ENCODE data around the gene SNCB. TPM values are rescaled to one million over a fixed set of nuclear protein-coding genes. Genes with fewer than 3 reads are reported as not detected.

SNCB gene
- total and polyA plus RNA-seq, 2 of the 4 experiments (the other 2 are of a cell fraction): 0.41 TPM; not detected in 1

DNA sequence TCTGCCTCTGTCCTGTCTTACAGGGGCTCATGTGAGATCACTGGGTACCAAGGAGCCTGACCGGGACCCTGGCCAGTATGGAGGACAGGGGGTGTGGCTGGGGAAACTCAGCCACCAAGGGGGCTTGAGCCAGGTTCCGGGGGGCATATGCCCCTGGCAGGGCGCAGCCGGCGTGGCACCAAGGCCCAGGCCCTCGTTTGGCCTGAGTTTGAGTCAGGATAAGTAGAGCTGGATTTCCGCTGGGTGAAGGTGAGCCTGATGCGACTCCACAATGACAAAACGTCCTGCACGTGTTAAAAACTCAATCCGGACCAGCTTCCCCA is 16.3 kb upstream of the SNCB start:
- Histone ChIP-seq H2AFZ (replicated peaks; ENCODE audit: low read length, poor library complexity) (peak overlapping the region; percentile 98), H3K79me1 (ENCODE audit: low read depth in 1 of 2, low read length in 2 of 2) (peaks cover 4 to 31% of the 10 kb centered on the region in 2 experiments), H3K4me2 (ENCODE audit: low read depth, low read length) (peak overlapping the region; percentile 82), H3K9me1 (ENCODE audit: insufficient read depth, low read length) (peaks cover 10% of the 10 kb centered on the region; the same call in 1 of the 2 replicates), H2AK5ac (ENCODE audit: low read depth, low read length) (peak overlapping the region; percentile 21; the same call in 1 of the 2 replicates), H3K4ac (ENCODE audit: low read depth, low read length) (peak overlapping the region; percentile 90), H3K9ac (ENCODE audit: low read depth, low read length) (peak overlapping the region; percentile 65), H2BK120ac (ENCODE audit: low read depth, low read length) (peak overlapping the region; percentile 56; the same call in 1 of the 2 replicates), H4K8ac (ENCODE audit: low read depth in 2 of 2, low read length in 2 of 2) (peak overlapping the region; percentile 96 to 99), H3K36me3 (ENCODE audit: control insufficient read depth, insufficient read depth, low read length) (no peaks in the 10 kb centered on the region), H3K27ac (ENCODE audit: insufficient read depth, low read length) (peak overlapping the region; percentile 35; the same call in 1 of the 2 replicates), H3K56ac (ENCODE audit: extremely low read depth, insufficient read depth, low read length) (no peak overlapping the region; the same call in 1 of the 2 replicates), H3K14ac (replicated peaks; ENCODE audit: low read depth, low read length) (peak overlapping the region; percentile 93), H2AK9ac (replicated peaks; ENCODE audit: low read depth, low read length, poor library complexity) (peak overlapping the region; percentile 84), H4K20me1 (ENCODE audit: insufficient read depth, low read length) (peaks cover 20% of the 10 kb centered on the region), H4K91ac (ENCODE audit: insufficient read depth, low read depth, low read length) (peak overlapping the region; percentile 92), H4K5ac (ENCODE audit: low read depth, low read length) (peak overlapping the region; percentile 54), H3K23ac (ENCODE audit: low read depth, low read length) (peak overlapping the region; percentile 82; the same call in 1 of the 2 replicates), H3K18ac (ENCODE audit: low read depth, low read length) (peak overlapping the region; percentile 32), H3K9me3 (ENCODE audit: control insufficient read depth, insufficient read depth, low read length) (no peaks in the 10 kb centered on the region), H3K27me3 (ENCODE audit: control insufficient read depth, insufficient read depth, low read length) (no peaks in the 10 kb centered on the region; the same call in 1 of the 2 replicates), H2BK15ac (ENCODE audit: low read depth, low read length) (no peak overlapping the region), H2BK20ac (ENCODE audit: low read depth, low read length) (no peak overlapping the region), H2BK5ac (ENCODE audit: low read depth, low read length, poor library complexity, severe bottlenecking) (no peak overlapping the region), H3K4me1 (ENCODE audit: control insufficient read depth, insufficient read depth, low read length) (peaks cover 10% of the 10 kb centered on the region; the same call in 1 of the 2 replicates), H3K4me3 (ENCODE audit: insufficient read depth, low read depth, low read length) (peak overlapping the region; percentile 21)
- no peak for ATAC-seq (ENCODE audit: low read depth)
- no TSS peak for BruUV-seq (replicated peaks)
- 11% methylated on average over 3 of the region's 11 CpGs; no CpG with 5 or more reads in 1 of the 2 experiments for WGBS, 2 experiments (ENCODE audit: extremely low coverage in 2 of 2, insufficient read length in 1 of 2)
- in situ Hi-C loops (cut with MboI; ENCODE audit: low sequenced_read_pairs): no loop called here
- TF ChIP-seq MAFK (IDR thresholded peaks at IDR 0.05; ENCODE audit: low read depth, low read length) (no peak), MXI1 (IDR thresholded peaks at IDR 0.05; ENCODE audit: borderline replicate concordance, low read depth, low read length) (no peak), FOS (IDR thresholded peaks at IDR 0.05; ENCODE audit: low read depth, low read length) (no peak), RFX5 (IDR thresholded peaks at IDR 0.05; ENCODE audit: low read depth, low read length) (no peak), RCOR1 (IDR thresholded peaks at IDR 0.05; ENCODE audit: insufficient replicate concordance, low read length) (no peak), RAD21 (IDR thresholded peaks at IDR 0.05; ENCODE audit: low read length) (no peak), POLR2A (IDR thresholded peaks at IDR 0.05; ENCODE audit: low read depth, low read length) (no peak), SMC3 (IDR thresholded peaks at IDR 0.05; ENCODE audit: low read depth, low read length) (no peak), CEBPB (IDR thresholded peaks at IDR 0.05; ENCODE audit: low read depth, low read length) (no peak), NFE2L2 (IDR thresholded peaks at IDR 0.05; ENCODE audit: low read depth, low read length) (no peak), MAZ (IDR thresholded peaks at IDR 0.05; ENCODE audit: borderline replicate concordance, low read depth, low read length) (no peak), BHLHE40 (IDR thresholded peaks at IDR 0.05; ENCODE audit: low read depth, low read length) (no peak), CHD1 (IDR thresholded peaks at IDR 0.05; ENCODE audit: low read depth, low read length) (no peak)
- TF ChIP-seq, protein P1, sequence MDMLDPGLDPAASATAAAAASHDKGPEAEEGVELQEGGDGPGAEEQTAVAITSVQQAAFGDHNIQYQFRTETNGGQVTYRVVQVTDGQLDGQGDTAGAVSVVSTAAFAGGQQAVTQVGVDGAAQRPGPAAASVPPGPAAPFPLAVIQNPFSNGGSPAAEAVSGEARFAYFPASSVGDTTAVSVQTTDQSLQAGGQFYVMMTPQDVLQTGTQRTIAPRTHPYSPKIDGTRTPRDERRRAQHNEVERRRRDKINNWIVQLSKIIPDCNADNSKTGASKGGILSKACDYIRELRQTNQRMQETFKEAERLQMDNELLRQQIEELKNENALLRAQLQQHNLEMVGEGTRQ (IDR thresholded peaks at IDR 0.05; ENCODE audit: low read depth, low read length): no peak
- TF ChIP-seq, protein P2, sequence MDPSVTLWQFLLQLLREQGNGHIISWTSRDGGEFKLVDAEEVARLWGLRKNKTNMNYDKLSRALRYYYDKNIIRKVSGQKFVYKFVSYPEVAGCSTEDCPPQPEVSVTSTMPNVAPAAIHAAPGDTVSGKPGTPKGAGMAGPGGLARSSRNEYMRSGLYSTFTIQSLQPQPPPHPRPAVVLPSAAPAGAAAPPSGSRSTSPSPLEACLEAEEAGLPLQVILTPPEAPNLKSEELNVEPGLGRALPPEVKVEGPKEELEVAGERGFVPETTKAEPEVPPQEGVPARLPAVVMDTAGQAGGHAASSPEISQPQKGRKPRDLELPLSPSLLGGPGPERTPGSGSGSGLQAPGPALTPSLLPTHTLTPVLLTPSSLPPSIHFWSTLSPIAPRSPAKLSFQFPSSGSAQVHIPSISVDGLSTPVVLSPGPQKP (IDR thresholded peaks at IDR 0.05; ENCODE audit: borderline replicate concordance, low read depth, low read length): no peak
- TF ChIP-seq, protein P3, sequence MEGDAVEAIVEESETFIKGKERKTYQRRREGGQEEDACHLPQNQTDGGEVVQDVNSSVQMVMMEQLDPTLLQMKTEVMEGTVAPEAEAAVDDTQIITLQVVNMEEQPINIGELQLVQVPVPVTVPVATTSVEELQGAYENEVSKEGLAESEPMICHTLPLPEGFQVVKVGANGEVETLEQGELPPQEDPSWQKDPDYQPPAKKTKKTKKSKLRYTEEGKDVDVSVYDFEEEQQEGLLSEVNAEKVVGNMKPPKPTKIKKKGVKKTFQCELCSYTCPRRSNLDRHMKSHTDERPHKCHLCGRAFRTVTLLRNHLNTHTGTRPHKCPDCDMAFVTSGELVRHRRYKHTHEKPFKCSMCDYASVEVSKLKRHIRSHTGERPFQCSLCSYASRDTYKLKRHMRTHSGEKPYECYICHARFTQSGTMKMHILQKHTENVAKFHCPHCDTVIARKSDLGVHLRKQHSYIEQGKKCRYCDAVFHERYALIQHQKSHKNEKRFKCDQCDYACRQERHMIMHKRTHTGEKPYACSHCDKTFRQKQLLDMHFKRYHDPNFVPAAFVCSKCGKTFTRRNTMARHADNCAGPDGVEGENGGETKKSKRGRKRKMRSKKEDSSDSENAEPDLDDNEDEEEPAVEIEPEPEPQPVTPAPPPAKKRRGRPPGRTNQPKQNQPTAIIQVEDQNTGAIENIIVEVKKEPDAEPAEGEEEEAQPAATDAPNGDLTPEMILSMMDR (conservative IDR thresholded peaks at IDR 0.05; ENCODE audit: low read depth, low read length): no peak
- intact Hi-C loops (cut with micrococcal nuclease): loop anchor here (1.0 to 10.0 kb wide), 2 partner anchors 72 to 232 kb away; partner anchors contain the start of gene CLTB
- POLR2A ChIA-PET (ENCODE audit: unreplicated experiment): no interaction called here
- CTCF ChIA-PET: interaction anchor here (0.6 to 2.0 kb wide), 6 partner anchors 11 to 75 kb away, joined by 3 to 13 read pairs (median 4); partner anchors contain the start of genes EIF4E1B and SNCB
- dilution Hi-C loops (cut with HindIII; ENCODE audit: low sequenced_read_pairs, unreplicated experiment): no loop called here
- DNase-seq: no peak

All from IMR-90 (cell line).